ENCODE measurements around the gene LPP. TPM values are rescaled to one million over a fixed set of nuclear protein-coding genes. Genes with fewer than 3 reads are reported as not detected.

Gene LPP
- polyA plus RNA-seq, 2 of the 4 experiments (the other 2 are of a cell fraction), result 11.0 to 30.8 TPM

DNA sequence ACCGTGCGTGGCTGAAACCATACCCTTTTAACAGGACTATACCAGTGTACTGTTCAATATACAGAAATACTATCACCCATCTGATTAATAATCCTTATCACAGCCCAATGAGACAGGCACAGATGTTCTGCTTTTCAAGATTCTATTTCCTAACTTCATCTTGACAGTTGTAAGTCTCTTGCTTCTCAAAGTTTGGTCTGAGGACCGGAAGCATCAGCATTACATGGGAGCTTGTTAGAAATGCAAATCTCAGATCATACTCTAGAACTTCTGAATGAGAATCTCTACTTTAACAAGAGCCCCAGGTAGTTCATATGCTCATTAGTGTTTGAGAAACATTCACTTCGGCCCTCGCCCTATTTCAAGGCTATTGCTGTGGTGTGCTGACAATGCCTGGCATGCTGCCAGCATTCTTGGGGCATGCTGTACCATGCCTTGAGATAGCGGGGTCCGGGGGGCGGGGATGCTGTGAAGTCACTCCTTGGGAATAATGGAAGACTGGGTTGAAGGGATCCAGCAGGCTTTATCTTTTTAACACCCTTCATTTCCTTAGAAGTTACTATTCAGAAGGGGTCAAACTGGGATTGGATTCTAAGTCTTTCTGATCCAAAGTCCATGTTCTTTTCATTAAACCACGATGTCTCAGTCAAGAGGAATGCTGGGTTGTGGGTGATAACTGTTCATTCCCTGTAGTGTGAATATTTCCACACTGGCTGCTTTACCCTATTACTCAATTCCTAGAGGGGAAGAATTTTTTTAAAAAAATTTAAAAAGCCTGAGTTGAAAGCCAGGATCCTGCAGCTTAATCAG is 194.7 kb downstream of the LPP start:
- WGBS (ENCODE audit: missing lambda C conversion rate), result 51% methylated on average over 8 of the region's 9 CpGs
- Histone ChIP-seq H3K9me3 (no peaks in the 10 kb centered on the region), H3K27ac (peak overlapping the region; percentile 60 to 81; a peak in 5 of 6 replicates), H3K4me3 (no peak overlapping the region), H3K4me1 (peaks cover 35% of the 10 kb centered on the region), H3K4me2 (peak overlapping the region; percentile 57)
- TF ChIP-seq NR3C1 (IDR thresholded peaks at IDR 0.05), result no peak
- no peak for TF ChIP-seq EP300 (IDR thresholded peaks at IDR 0.05)
- TF ChIP-seq CEBPB (IDR thresholded peaks at IDR 0.05), result peak; percentile 29 to 52; a peak in 1 of 4 replicates
- no peak for TF ChIP-seq HDAC2 (IDR thresholded peaks at IDR 0.05)
- TF ChIP-seq, protein P1, sequence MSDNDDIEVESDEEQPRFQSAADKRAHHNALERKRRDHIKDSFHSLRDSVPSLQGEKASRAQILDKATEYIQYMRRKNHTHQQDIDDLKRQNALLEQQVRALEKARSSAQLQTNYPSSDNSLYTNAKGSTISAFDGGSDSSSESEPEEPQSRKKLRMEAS (IDR thresholded peaks at IDR 0.05), result 0 out of 2 replicates have a peak, but pooled peaks have one; percentile 16
- no peak for TF ChIP-seq SMC3 (IDR thresholded peaks at IDR 0.05)
- no peak for TF ChIP-seq FOSL2 (IDR thresholded peaks at IDR 0.05)
- peak; percentile 34; the same call in 1 of the 2 replicates for TF ChIP-seq FOSL2 (CRISPR knock-in tag; IDR thresholded peaks at IDR 0.05)
- no peak for TF ChIP-seq TFCP2L1 (CRISPR knock-in tag; IDR thresholded peaks at IDR 0.05)
- TF ChIP-seq RNF2 (IDR thresholded peaks at IDR 0.05; ENCODE audit: borderline replicate concordance, low read depth), result no peak
- TF ChIP-seq, protein P2, sequence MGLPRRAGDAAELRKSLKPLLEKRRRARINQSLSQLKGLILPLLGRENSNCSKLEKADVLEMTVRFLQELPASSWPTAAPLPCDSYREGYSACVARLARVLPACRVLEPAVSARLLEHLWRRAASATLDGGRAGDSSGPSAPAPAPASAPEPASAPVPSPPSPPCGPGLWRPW (IDR thresholded peaks at IDR 0.05), result no peak
- TF ChIP-seq, protein P3, sequence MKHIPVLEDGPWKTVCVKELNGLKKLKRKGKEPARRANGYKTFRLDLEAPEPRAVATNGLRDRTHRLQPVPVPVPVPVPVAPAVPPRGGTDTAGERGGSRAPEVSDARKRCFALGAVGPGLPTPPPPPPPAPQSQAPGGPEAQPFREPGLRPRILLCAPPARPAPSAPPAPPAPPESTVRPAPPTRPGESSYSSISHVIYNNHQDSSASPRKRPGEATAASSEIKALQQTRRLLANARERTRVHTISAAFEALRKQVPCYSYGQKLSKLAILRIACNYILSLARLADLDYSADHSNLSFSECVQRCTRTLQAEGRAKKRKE (CRISPR knock-in tag; IDR thresholded peaks at IDR 0.05; ENCODE audit: low read depth), result no peak
- no peak for TF ChIP-seq RCOR1 (IDR thresholded peaks at IDR 0.05; ENCODE audit: low read depth, low read length)
- no peak for TF ChIP-seq KDM5A (IDR thresholded peaks at IDR 0.05)
- TF ChIP-seq RFX5 (IDR thresholded peaks at IDR 0.05), result no peak
- CTCF ChIA-PET, result interaction anchor here (2.3 kb wide), 1 partner anchor 608 kb away, joined by 7 read pairs; no protein-coding TSS in a partner anchor
- ATAC-seq (peak; percentile 66 to 79; a peak in 5 of 6 replicates), FAIRE-seq (no peak), DNase-seq (ENCODE audit: low read depth in 1 of 2, low spot score in 1 of 2) (peak; percentile 13 to 53)
- POLR2A ChIA-PET, result no interaction called here

DNA sequence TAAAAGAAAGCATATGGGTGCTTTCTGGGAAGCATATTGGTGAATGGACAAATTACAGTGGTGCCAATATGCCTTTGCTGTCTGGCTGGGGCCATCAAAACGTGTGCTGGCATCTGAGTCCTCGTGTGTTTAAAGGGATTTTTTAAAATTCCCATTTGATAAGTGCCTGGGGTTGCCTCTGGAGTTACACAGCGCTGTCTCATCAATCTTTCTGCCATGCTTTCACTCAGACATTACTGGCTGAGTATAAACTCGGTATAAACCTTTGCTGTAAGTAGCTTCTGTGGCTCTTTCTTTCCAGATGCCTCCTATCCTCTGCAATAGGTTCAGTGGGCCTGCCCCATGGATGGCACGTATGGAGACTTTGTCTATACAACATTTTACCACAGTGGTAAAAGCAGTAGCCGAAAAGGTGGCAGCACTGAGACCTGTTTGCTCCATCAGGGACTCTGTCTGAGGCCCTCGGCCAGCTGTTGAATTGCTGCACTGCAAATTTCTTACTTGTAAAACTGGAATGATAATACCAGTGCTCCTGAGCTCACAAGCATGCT is 195.5 kb downstream of the LPP start:
- Histone ChIP-seq H3K9me3 (no peaks in the 10 kb centered on the region), H3K4me1 (peaks cover 35% of the 10 kb centered on the region), H3K4me3 (no peak overlapping the region), H3K4me2 (peak overlapping the region; percentile 57), H3K27ac (peak overlapping the region; percentile 60 to 81; a peak in 5 of 6 replicates)
- 82% methylated on average over 7 of the region's 7 CpGs for WGBS (ENCODE audit: missing lambda C conversion rate)
- DNase-seq (ENCODE audit: low read depth in 1 of 2, low spot score in 1 of 2) (no peak), ATAC-seq (peak; percentile 42 to 67; a peak in 3 of 6 replicates), FAIRE-seq (no peak)
- ChIA-PET CTCF (interaction anchor here (0.8 to 2.3 kb wide), 3 partner anchors 13 to 609 kb away, joined by 3 to 7 read pairs (median 3); no protein-coding TSS in a partner anchor), POLR2A (no interaction called here)
- TF ChIP-seq POLR2AphosphoS2 (conservative IDR thresholded peaks at IDR 0.05; ENCODE audit: low read length), result no peak
- TF ChIP-seq HEYL (CRISPR knock-in tag; IDR thresholded peaks at IDR 0.05), result no peak
- TF ChIP-seq TFCP2L1 (CRISPR knock-in tag; IDR thresholded peaks at IDR 0.05), result no peak
- no peak for TF ChIP-seq MAZ (IDR thresholded peaks at IDR 0.05; ENCODE audit: borderline replicate concordance, low read depth, low read length)
- TF ChIP-seq NPAS2 (CRISPR knock-in tag; IDR thresholded peaks at IDR 0.05; ENCODE audit: borderline replicate concordance), result no peak
- TF ChIP-seq NFE2L2 (conservative IDR thresholded peaks at IDR 0.05; ENCODE audit: low read length), result no peak
- TF ChIP-seq ZFP36 (IDR thresholded peaks at IDR 0.05; ENCODE audit: borderline replicate concordance, partially characterized antibody), result no peak
- TF ChIP-seq, protein P3 (CRISPR knock-in tag; IDR thresholded peaks at IDR 0.05; ENCODE audit: low read depth), result no peak
- no peak for TF ChIP-seq JUNB (IDR thresholded peaks at IDR 0.05)
- TF ChIP-seq POLR2A (IDR thresholded peaks at IDR 0.05; ENCODE audit: low read length), result no peak
- TF ChIP-seq RFX5 (IDR thresholded peaks at IDR 0.05), result no peak
- TF ChIP-seq, protein P4, sequence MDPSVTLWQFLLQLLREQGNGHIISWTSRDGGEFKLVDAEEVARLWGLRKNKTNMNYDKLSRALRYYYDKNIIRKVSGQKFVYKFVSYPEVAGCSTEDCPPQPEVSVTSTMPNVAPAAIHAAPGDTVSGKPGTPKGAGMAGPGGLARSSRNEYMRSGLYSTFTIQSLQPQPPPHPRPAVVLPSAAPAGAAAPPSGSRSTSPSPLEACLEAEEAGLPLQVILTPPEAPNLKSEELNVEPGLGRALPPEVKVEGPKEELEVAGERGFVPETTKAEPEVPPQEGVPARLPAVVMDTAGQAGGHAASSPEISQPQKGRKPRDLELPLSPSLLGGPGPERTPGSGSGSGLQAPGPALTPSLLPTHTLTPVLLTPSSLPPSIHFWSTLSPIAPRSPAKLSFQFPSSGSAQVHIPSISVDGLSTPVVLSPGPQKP (IDR thresholded peaks at IDR 0.05; ENCODE audit: low read depth, low read length), result no peak
- TF ChIP-seq EP300 (IDR thresholded peaks at IDR 0.05), result no peak
- TF ChIP-seq MAFK (IDR thresholded peaks at IDR 0.05; ENCODE audit: partially characterized antibody), result no peak
- no peak for TF ChIP-seq RCOR1 (IDR thresholded peaks at IDR 0.05; ENCODE audit: low read depth, low read length)
